ENCODE data around the gene IRF1. TPM values are rescaled to one million over a fixed set of nuclear protein-coding genes. Genes with fewer than 3 reads are reported as not detected.
A peak's percentile ranks its signal among the peaks of the same experiment; 100 is the strongest.

The IRF1 gene
- total and polyA plus RNA-seq, 12 donors, result 3.0 to 116 (median 20.1) TPM

GRCh38 chr5:132480546-132480892, 10.1 kb downstream of the IRF1 start:
- Histone ChIP-seq H3K36me3 (replicated peaks in 1 of 2) (peaks cover 0 to 28% of the 10 kb centered on the region in 2 donors), H3K4me1 (replicated peaks in 1 of 2) (peaks cover 8 to 10% of the 10 kb centered on the region in 2 donors), H3K27me3 (no peaks in the 10 kb centered on the region), H3K9me3 (replicated peaks in 1 of 3) (no peaks in the 10 kb centered on the region), H3K27ac (no peak overlapping the region), H3K4me3 (no peak overlapping the region)
- intact Hi-C loops (cut with DNase I), result loop anchor here in 1 of 2 donors (10.0 kb wide), 1 partner anchor 56 kb away; no protein-coding TSS in a partner anchor
- TF ChIP-seq POLR2A (IDR thresholded peaks at IDR 0.05) (no peak), CTCF (IDR thresholded peaks at IDR 0.05) (no peak)
- no peak for DNase-seq
- 83 to 100% (median 94%) methylated on average over 1 to 5 of the region's 5 CpGs for WGBS, 4 donors

- Histone ChIP-seq H3K27ac (no peak overlapping the region), H3K4me3 (no peak overlapping the region), H3K27me3 (no peaks in the 10 kb centered on the region), H3K4me1 (replicated peaks in 1 of 2) (peaks cover 13 to 14% of the 10 kb centered on the region in 2 donors), H3K9me3 (replicated peaks in 1 of 3) (no peaks in the 10 kb centered on the region), H3K36me3 (replicated peaks in 1 of 2) (peaks cover 0 to 23% of the 10 kb centered on the region in 2 donors)
- no peak for DNase-seq
- 88 to 100% (median 92%) methylated on average over 1 of the region's 1 CpG for WGBS, 4 donors
- intact Hi-C loops (cut with DNase I), result loop anchor here in 1 of 2 donors (10.0 kb wide), 1 partner anchor 55 kb away; no protein-coding TSS in a partner anchor
- TF ChIP-seq CTCF (IDR thresholded peaks at IDR 0.05) (no peak), POLR2A (IDR thresholded peaks at IDR 0.05) (no peak)
Observed at GRCh38 chr5:132480042-132480441, 10.5 kb downstream of the IRF1 start.

GRCh38 chr5:132479111-132479951, 11.2 kb downstream of the IRF1 start:
- TF ChIP-seq CTCF (IDR thresholded peaks at IDR 0.05), result no peak
- TF ChIP-seq POLR2A (IDR thresholded peaks at IDR 0.05), result no peak
- H3K27me3 ChIP-seq, result no peaks in the 10 kb centered on the region
- peaks cover 13 to 18% of the 10 kb centered on the region in 2 donors for H3K4me1 ChIP-seq (replicated peaks in 1 of 2)
- peak in 1 of 7 donors; percentile 2 for DNase-seq
- H3K4me3 ChIP-seq, result no peak overlapping the region
- WGBS, 4 donors, result 83 to 97% (median 88%) methylated on average over 3 of the region's 3 CpGs
- H3K36me3 ChIP-seq (replicated peaks in 1 of 2), result peaks cover 0 to 16% of the 10 kb centered on the region in 2 donors
- H3K27ac ChIP-seq, result peak overlapping the region in 2 of 5 donors; percentile 13 to 34
- no peaks in the 10 kb centered on the region for H3K9me3 ChIP-seq (replicated peaks in 1 of 3)
- intact Hi-C loops (cut with DNase I), result no loop called here

- WGBS, 4 donors, result 64 to 87% (median 70%) methylated on average over 4 of the region's 4 CpGs
- H3K27me3 ChIP-seq, result no peaks in the 10 kb centered on the region
- H3K9me3 ChIP-seq (replicated peaks in 1 of 3), result no peaks in the 10 kb centered on the region
- peaks cover 13 to 18% of the 10 kb centered on the region in 2 donors for H3K4me1 ChIP-seq (replicated peaks in 1 of 2)
- no peak for TF ChIP-seq CTCF (IDR thresholded peaks at IDR 0.05)
- TF ChIP-seq POLR2A (IDR thresholded peaks at IDR 0.05), result no peak
- no peak for DNase-seq
- peak overlapping the region in 2 of 5 donors; percentile 13 to 34 for H3K27ac ChIP-seq
- H3K4me3 ChIP-seq, result no peak overlapping the region
- H3K36me3 ChIP-seq (replicated peaks in 1 of 2), result peaks cover 0 to 7% of the 10 kb centered on the region in 2 donors
- intact Hi-C loops (cut with DNase I), result no loop called here
Observed at GRCh38 chr5:132478366-132478871, 12.2 kb downstream of the IRF1 start.
